Fibroblast of upper back skin (primary cell): ENCODE results near the gene PRR22.
"Not testable (repeated sequence)": the region's sequence is repeated elsewhere in the genome, so short reads cannot be mapped to it uniquely, and the experiment has no call there.

ENCODE experiments used
- DNase-seq: peaks from one replicate; pipeline ENCODE4 v3.0.0-alpha.2; 2013

Gene PRR22

GRCh38 chr19:5743630-5744029, 40.9 kb downstream of the PRR22 start:
- no peak for DNase-seq

- no peak for DNase-seq
Measured at GRCh38 chr19:5742051-5742450, 42.5 kb downstream of the PRR22 start.

- no peak for DNase-seq
Measured at GRCh38 chr19:5738423-5738822, 46.1 kb downstream of the PRR22 start.

GRCh38 chr19:5733172-5733571, 51.4 kb downstream of the PRR22 start:
- not testable (repeated sequence) for DNase-seq
